Measurements from ENCODE around the gene IVNS1ABP. TPM values are rescaled to one million over a fixed set of nuclear protein-coding genes. Genes with fewer than 3 reads are reported as not detected.
"Not testable (repeated sequence)": the region's sequence is repeated elsewhere in the genome, so short reads cannot be mapped to it uniquely, and the experiment has no call there.

Gene IVNS1ABP
- 199 and 201 TPM in 2 replicates for total RNA-seq
- long read RNA-seq, full-length matches to known transcripts = 853 of 1,018 reads
- long read RNA-seq, partial matches to known transcripts = 78 of 1,018 reads
- long read RNA-seq, other reads (novel, unspliced or antisense) = 87 of 1,018 reads

DNA sequence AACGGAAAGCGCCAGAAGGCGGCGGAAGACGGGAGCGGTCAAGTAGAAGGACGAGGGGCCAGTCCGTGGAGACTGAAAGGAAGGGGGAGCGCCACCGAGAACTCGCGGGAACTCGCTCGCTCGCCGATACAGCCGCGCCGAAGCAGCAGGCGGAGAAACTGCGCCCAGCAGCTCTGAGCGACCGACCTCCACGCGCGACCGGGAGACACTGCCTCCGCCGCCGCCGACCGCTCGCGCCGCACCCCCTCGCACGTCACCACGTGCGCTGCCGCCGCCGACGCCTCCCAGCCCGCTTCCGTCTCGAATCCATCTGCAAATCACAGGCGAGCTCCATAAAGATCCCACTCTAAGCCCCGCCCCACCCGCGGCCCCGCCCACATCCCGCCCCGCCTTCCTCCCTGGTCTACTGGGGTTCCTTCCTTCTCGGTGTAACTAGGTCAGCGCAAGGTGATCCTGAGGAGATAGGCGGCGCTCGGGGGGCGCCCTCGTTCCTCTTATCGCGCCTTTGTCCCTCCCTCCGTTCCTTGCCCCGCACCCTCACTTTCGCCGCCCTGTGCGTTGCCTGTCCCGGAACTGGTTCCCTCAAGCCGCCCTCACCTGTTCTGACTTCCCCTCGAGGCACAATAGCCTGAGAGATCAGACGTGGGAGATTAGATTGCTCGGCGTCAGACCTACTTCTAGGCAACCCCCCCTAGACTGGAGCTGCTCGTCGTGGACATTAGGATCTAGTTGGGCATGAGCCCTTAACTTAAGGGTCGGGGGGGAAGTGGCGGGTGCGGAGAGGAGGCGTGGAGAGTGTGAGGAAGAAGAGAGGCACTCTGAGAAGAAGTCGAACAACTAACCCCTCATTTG, at the start of gene IVNS1ABP:
IVNS1ABP (minus strand) TSS at position 210 of the 852 bp plus-strand sequence. CDS start 7,750 bp downstream, outside the sequence.
- Mint-ChIP-seq H3K36me3 (ENCODE audit: insufficient read depth) (peaks cover 9% of the 10 kb centered on the region), H3K4me3 (ENCODE audit: low read depth) (peak within 1 kb of the TSS; percentile 97), H3K9me3 (ENCODE audit: low read depth) (peaks cover 6% of the 10 kb centered on the region), H3K27me3 (no peaks in the 10 kb centered on the region), H3K4me1 (ENCODE audit: low read depth) (peaks cover 33% of the 10 kb centered on the region), H3K27ac (peak within 1 kb of the TSS; percentile 98)
- DNase-seq (ENCODE audit: low spot score, unreplicated experiment) = peak; percentile 83
- TF ChIP-seq, protein P1, sequence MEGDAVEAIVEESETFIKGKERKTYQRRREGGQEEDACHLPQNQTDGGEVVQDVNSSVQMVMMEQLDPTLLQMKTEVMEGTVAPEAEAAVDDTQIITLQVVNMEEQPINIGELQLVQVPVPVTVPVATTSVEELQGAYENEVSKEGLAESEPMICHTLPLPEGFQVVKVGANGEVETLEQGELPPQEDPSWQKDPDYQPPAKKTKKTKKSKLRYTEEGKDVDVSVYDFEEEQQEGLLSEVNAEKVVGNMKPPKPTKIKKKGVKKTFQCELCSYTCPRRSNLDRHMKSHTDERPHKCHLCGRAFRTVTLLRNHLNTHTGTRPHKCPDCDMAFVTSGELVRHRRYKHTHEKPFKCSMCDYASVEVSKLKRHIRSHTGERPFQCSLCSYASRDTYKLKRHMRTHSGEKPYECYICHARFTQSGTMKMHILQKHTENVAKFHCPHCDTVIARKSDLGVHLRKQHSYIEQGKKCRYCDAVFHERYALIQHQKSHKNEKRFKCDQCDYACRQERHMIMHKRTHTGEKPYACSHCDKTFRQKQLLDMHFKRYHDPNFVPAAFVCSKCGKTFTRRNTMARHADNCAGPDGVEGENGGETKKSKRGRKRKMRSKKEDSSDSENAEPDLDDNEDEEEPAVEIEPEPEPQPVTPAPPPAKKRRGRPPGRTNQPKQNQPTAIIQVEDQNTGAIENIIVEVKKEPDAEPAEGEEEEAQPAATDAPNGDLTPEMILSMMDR (IDR thresholded peaks at IDR 0.05; ENCODE audit: unreplicated experiment) = peak; percentile 31

DNA sequence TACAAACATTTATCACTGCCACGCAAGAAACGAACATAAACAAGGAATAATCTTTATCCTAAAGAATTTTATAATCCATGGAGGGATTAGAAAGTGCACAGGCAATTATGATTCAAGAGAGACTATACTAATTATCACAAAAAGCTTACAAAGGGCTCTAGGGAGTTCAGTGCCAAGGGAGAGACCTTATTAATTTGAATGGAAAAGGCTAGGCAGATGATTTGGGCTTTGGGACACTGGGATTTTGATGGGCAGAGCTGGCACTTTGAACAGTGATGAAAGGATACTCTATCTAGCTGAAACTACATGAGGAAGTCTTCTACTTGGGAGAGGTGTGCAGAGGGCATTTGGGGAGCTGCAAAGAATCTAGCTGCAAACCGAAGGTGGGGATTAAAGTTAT, 48.9 kb upstream of the IVNS1ABP start:
- H3K9me3 Mint-ChIP-seq (ENCODE audit: low read depth) = peaks cover 18% of the 10 kb centered on the region
- H3K4me1 Mint-ChIP-seq (ENCODE audit: low read depth) = peaks cover 4% of the 10 kb centered on the region
- peaks cover 8% of the 10 kb centered on the region for H3K36me3 Mint-ChIP-seq (ENCODE audit: insufficient read depth)
- no peak for DNase-seq (ENCODE audit: low spot score, unreplicated experiment)
- peaks cover 2% of the 10 kb centered on the region for H3K27me3 Mint-ChIP-seq
- no peak overlapping the region for H3K27ac Mint-ChIP-seq
- H3K4me3 Mint-ChIP-seq (ENCODE audit: low read depth) = no peak overlapping the region
- TF ChIP-seq, protein P1 (IDR thresholded peaks at IDR 0.05; ENCODE audit: unreplicated experiment) = no peak

DNA sequence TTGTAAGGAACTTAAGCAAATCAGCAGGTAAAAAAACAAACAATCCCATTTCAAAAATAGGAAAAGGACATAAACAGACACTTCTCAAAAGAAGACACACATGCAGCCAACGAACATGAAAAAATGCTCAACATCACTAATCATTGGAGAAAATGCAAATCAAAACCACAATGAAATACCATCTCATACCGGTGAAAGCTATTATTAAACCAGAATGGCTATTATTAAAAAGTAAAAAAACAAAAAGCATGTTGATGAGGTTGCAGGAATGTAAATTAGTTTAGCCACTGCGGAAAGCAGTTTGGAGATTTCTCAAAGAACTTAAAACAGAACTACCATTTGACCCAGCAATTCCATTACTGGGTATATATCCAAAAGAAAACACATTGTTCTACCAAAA, 47.5 kb upstream of the IVNS1ABP start:
- peaks cover 20% of the 10 kb centered on the region for H3K9me3 Mint-ChIP-seq (ENCODE audit: low read depth)
- H3K4me1 Mint-ChIP-seq (ENCODE audit: low read depth); H3K36me3 Mint-ChIP-seq (ENCODE audit: insufficient read depth); H3K27ac Mint-ChIP-seq; DNase-seq (ENCODE audit: low spot score, unreplicated experiment); H3K4me3 Mint-ChIP-seq (ENCODE audit: low read depth); H3K27me3 Mint-ChIP-seq: not testable (repeated sequence)

DNA sequence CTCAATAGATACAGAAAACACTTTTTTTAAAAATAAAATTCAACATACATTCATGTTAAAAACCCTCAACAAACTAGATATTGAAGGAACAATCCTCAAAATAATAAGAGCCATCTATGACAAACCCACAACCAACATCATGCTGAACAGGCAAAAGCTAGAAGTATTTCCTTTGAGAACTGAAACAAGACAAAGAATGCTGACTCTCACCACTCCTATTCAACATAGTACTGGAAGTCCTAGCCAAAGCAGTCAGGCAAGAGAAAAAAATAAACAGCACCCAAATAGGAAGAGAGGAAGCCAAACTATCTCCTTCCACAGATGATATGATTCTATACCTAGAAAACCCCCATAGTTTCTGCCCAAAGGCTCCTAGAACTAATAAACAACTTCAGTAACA, 46.2 kb upstream of the IVNS1ABP start:
- Mint-ChIP-seq H3K4me1 (ENCODE audit: low read depth) (peaks cover 3% of the 10 kb centered on the region), H3K36me3 (ENCODE audit: insufficient read depth) (peaks cover 8% of the 10 kb centered on the region), H3K4me3 (ENCODE audit: low read depth) (no peak overlapping the region), H3K27ac (no peak overlapping the region), H3K9me3 (ENCODE audit: low read depth) (peaks cover 20% of the 10 kb centered on the region), H3K27me3 (no peaks in the 10 kb centered on the region)
- DNase-seq (ENCODE audit: low spot score, unreplicated experiment) = no peak
- TF ChIP-seq, protein P1 (IDR thresholded peaks at IDR 0.05; ENCODE audit: unreplicated experiment) = no peak

DNA sequence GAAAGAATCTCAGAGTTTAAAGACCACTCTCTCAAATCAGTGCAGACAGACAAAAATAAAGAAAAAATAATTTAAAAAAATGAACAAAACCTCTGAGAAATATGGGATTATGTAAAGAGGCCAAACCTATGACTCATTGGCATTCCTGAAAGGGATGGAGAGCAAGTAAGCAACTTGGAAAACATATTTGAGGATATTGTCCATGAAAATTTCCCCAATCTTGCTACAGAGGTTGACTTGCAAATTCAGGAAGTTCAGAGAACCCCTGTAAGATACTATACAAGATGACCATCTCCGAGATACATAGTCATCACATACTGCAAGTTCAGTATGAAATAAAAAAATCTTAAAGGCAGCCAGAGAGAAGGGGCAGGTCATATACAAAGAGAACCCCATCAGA, 43.7 kb upstream of the IVNS1ABP start:
- DNase-seq (ENCODE audit: low spot score, unreplicated experiment) = no peak
- peaks cover 20% of the 10 kb centered on the region for H3K9me3 Mint-ChIP-seq (ENCODE audit: low read depth)
- peaks cover 3% of the 10 kb centered on the region for H3K4me1 Mint-ChIP-seq (ENCODE audit: low read depth)
- TF ChIP-seq, protein P1 (IDR thresholded peaks at IDR 0.05; ENCODE audit: unreplicated experiment) = no peak
- no peak overlapping the region for H3K27ac Mint-ChIP-seq
- no peak overlapping the region for H3K4me3 Mint-ChIP-seq (ENCODE audit: low read depth)
- H3K36me3 Mint-ChIP-seq (ENCODE audit: insufficient read depth) = peaks cover 8% of the 10 kb centered on the region
- no peaks in the 10 kb centered on the region for H3K27me3 Mint-ChIP-seq
